SK-N-SH treated with all-trans-retinoic acid at 6 μM for 48 hours (cell line): Measurements from ENCODE around the gene TBC1D2.

ENCODE experiments used
- ARNTL ChIP-seq: fragments of 450-650 bp; formaldehyde crosslinking; IDR thresholded peaks from 2 replicates; pipeline ENCODE4 v1.5.0; 2020; ENCODE audit warnings: low read depth, mild to moderate bottlenecking, moderate library complexity, borderline replicate concordance
- BACH2 ChIP-seq: fragments of 250-450 bp; sonication (Bioruptor Pico); IDR thresholded peaks from 2 replicates; pipeline ENCODE4 v1.9.0; 2021; ENCODE audit warnings: mild to moderate bottlenecking, borderline replicate concordance
- CREB5 ChIP-seq: fragments of 250-450 bp; sonication (Bioruptor Pico); IDR thresholded peaks from 2 replicates; pipeline ENCODE4 v1.5.1; 2020; ENCODE audit warnings: low read depth, mild to moderate bottlenecking, moderate library complexity
- CSRNP3 ChIP-seq: fragments of 250-450 bp; sonication (Bioruptor Pico); IDR thresholded peaks from 2 replicates; pipeline ENCODE4 v1.5.1; 2021; ENCODE audit warnings: mild to moderate bottlenecking, moderate library complexity
- ISL1 ChIP-seq: fragments of 250-450 bp; sonication (Bioruptor Pico); IDR thresholded peaks from 2 replicates; pipeline ENCODE4 v2.1.2; 2022; ENCODE audit warnings: mild to moderate bottlenecking, moderate library complexity
- PATZ1 ChIP-seq: fragments of 250-450 bp; sonication (Bioruptor Pico); IDR thresholded peaks from 2 replicates; pipeline ENCODE4 v1.8.0; 2020; ENCODE audit warnings: mild to moderate bottlenecking, moderate library complexity, borderline replicate concordance
- PPARA ChIP-seq: fragments of 250-450 bp; sonication (Bioruptor Pico); IDR thresholded peaks from 2 replicates; pipeline ENCODE4 v1.5.0; 2020; ENCODE audit warnings: mild to moderate bottlenecking, borderline replicate concordance
- SNAI2 ChIP-seq: fragments of 250-450 bp; sonication (Bioruptor Pico); IDR thresholded peaks from 2 replicates; pipeline ENCODE4 v1.5.0; 2020; ENCODE audit warnings: mild to moderate bottlenecking, moderate library complexity
- TSHZ2 ChIP-seq: fragments of 250-450 bp; sonication (Bioruptor Pico); IDR thresholded peaks from 2 replicates; pipeline ENCODE4 v1.5.0; 2020; ENCODE audit warnings: mild to moderate bottlenecking, moderate library complexity
- ZFP3 ChIP-seq: fragments of 250-450 bp; sonication (Bioruptor Pico); IDR thresholded peaks from 2 replicates; pipeline ENCODE4 v1.5.0; 2020; ENCODE audit warnings: mild to moderate bottlenecking, moderate library complexity
- ZNF8 ChIP-seq: fragments of 450-650 bp; formaldehyde crosslinking; IDR thresholded peaks from 2 replicates; pipeline ENCODE4 v1.5.0; 2020; ENCODE audit warnings: mild to moderate bottlenecking, moderate library complexity

GRCh38 chr9:98201749-98202148 is 53.7 kb downstream of the TBC1D2 start:
- no peak for TF ChIP-seq BACH2
- TF ChIP-seq ZNF8 (CRISPR knock-in tag), result no peak
- no peak for TF ChIP-seq ZFP3 (CRISPR knock-in tag)
- no peak for TF ChIP-seq SNAI2 (CRISPR knock-in tag)
- no peak for TF ChIP-seq ISL1
- no peak for TF ChIP-seq ARNTL (CRISPR knock-in tag)
- TF ChIP-seq CREB5 (CRISPR knock-in tag), result no peak
- TF ChIP-seq TSHZ2 (CRISPR knock-in tag), result no peak
- no peak for TF ChIP-seq CSRNP3 (CRISPR knock-in tag)
- no peak for TF ChIP-seq PATZ1 (CRISPR knock-in tag)
- no peak for TF ChIP-seq PPARA
